Erythroblast (primary cell): ENCODE results near the gene PRDM1.

ENCODE experiments used
- GATA1 ChIP-seq: IDR thresholded peaks from 2 replicates; pipeline ENCODE4 v1.6.1; 2011; ENCODE audit warnings: low read depth, mild to moderate bottlenecking, control low read depth, low read length, moderate library complexity
- POLR2A ChIP-seq: IDR thresholded peaks from 2 replicates; pipeline ENCODE4 v1.6.1; 2011; ENCODE audit warnings: mild to moderate bottlenecking, low read length

- no peak for TF ChIP-seq POLR2A
- TF ChIP-seq GATA1 = no peak
Observed at GRCh38 chr6:106143665-106144064, 57.5 kb downstream of the PRDM1 start.
